Fibroblast of mammary gland (primary cell): ENCODE measurements around the gene EFNA5.
A peak's percentile ranks its signal among the peaks of the same experiment; 100 is the strongest.

Experiments
- DNase-seq: peaks from one replicate; pipeline ENCODE4 v3.0.0-alpha.2; 2010; ENCODE audit warnings: low read depth
- H3K4me3 ChIP-seq: 2 replicates; pipeline ENCODE4 v1.5.1; 2011; ENCODE audit warnings: low read depth, mild to moderate bottlenecking, low read length, moderate library complexity; ENCODE audit not compliant: control insufficient read depth
- TF ChIP-seq, protein P1 (sequence below): conservative IDR thresholded peaks from 2 replicates; pipeline ENCODE4 v1.5.1; 2011; ENCODE audit warnings: low read depth, low read length, inconsistent platforms; ENCODE audit not compliant: control insufficient read depth, insufficient read depth

EFNA5 gene

DNA sequence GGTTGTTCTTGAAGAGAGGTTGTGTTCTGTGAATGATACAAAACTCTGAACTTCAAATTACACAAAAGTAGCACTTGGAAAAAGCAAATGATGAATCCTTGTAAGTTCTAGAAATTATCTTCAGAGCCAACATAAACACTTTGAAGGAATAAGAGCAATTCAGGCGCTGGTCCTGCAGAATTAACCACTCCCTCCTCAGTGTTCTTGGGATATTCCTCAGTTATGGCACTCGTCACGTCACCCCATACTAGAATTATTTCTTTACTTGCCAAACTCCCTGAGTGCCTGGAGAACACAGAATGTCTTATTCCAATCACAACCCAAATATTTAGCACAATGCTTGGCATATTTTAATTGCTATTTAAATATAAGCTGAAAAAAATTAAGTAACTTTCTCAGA lies 126.3 kb downstream of the EFNA5 start:
- TF ChIP-seq, protein P1, sequence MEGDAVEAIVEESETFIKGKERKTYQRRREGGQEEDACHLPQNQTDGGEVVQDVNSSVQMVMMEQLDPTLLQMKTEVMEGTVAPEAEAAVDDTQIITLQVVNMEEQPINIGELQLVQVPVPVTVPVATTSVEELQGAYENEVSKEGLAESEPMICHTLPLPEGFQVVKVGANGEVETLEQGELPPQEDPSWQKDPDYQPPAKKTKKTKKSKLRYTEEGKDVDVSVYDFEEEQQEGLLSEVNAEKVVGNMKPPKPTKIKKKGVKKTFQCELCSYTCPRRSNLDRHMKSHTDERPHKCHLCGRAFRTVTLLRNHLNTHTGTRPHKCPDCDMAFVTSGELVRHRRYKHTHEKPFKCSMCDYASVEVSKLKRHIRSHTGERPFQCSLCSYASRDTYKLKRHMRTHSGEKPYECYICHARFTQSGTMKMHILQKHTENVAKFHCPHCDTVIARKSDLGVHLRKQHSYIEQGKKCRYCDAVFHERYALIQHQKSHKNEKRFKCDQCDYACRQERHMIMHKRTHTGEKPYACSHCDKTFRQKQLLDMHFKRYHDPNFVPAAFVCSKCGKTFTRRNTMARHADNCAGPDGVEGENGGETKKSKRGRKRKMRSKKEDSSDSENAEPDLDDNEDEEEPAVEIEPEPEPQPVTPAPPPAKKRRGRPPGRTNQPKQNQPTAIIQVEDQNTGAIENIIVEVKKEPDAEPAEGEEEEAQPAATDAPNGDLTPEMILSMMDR = no peak
- no peak overlapping the region for H3K4me3 ChIP-seq
- no peak for DNase-seq

DNA sequence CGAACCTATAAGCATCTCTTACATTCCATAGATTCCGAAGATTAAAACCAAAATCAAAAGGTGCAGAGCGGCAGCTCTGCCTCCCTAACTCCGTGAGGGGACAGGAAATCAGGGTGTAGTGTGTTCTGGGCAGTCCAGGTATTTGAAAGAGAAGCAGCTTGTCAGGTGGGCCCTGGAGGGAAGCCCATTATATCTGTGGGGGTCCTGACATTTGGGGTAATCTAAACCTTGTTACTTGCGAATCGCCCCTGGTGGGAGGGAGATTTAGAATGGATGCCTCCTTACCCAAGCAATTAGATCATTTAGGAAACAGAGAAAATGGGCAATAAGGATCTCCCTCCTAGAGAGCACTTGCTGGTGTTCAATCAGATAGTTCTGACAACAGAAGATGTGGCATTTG lies 126.9 kb downstream of the EFNA5 start:
- DNase-seq = no peak
- TF ChIP-seq, protein P1 = no peak
- H3K4me3 ChIP-seq = no peak overlapping the region

DNA sequence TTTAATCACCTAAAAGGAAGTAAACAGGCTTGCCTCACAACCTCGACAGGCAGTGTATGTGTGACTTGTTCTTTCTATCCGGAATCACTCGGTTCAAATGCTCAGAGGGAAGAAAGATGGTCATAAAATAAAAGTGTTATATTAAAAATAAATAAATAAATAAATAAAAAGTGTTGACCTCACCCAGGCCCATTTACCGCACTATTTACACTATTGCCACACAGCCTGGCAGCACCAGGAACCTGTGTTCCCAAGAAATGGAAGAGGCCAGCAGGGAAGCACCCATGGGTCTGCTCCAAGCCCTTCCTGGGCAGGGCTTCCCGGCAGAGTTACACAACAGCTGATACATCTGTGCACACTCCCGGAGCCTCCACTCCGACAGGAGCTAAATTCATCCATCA lies 127.9 kb downstream of the EFNA5 start:
- peak; percentile 85 for DNase-seq
- TF ChIP-seq, protein P1 = no peak
- H3K4me3 ChIP-seq = no peak overlapping the region

DNA sequence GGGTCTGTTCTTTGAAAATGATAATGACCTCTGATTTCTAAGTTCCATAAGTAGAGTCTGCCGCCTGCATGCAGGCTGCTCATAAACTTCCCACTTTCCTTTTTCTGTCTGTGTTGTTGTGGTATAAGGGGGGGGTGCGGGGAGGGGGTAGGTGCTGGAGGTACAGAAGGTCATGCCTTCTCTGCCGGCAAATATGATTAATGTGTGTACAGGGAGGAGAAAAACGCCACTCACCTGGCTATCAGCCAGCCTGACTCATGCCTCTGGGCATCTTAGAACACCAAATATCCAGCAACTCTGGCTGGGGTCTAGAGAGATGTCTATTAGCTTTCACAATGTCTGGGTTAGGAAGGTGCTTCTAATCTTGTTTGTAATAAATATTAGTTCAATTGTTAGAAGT lies 128.3 kb downstream of the EFNA5 start:
- no peak overlapping the region for H3K4me3 ChIP-seq
- TF ChIP-seq, protein P1 = no peak
- DNase-seq = peak; percentile 97

DNA sequence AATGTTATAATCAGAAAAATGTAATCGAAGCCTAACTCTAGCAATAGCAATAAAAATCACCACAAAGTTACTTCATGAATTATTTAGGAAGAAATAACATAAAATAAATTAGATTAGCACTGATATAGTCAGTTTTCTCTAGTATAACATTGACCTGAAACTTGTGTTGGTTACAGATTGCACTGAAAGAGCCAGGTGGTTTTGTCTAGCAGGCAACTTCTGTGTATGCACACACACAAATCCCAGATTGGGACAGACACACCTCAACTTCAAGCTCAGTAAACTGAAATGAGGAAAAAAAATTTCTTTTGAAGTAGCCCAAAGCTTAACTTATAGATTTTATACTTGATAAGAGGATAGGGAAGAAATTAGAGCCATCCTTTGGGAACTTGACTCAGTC lies 129.3 kb downstream of the EFNA5 start:
- TF ChIP-seq, protein P1 = no peak
- H3K4me3 ChIP-seq = no peak overlapping the region
- no peak for DNase-seq

DNA sequence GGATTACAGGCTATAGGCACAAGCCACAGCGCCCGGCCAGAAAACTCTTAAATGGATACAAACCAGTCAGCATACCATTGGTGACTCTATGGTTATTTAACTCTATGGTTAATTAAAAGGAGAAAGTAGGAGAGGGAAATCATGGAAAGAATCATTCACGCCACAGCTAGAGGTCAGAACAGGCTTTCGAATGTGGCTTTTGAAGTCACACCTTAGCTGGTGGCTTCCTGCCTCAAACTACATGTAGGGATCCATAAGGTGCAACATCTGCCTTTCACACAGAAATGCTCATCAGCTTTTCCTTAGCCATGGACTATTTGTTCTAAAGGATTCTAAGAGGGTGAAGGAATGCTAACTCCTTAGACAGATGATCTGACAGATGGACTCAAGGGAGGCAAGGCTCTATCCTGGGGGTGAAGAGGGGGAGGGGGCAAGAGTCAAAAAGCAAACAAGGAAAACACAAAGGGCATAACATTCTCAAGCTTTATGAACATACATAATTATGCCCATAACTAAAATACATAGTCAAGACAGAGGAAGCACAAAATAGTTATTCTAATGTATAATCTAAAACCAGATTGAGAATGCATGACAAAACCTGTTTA lies 130.9 kb downstream of the EFNA5 start:
- no peak for DNase-seq
- no peak overlapping the region for H3K4me3 ChIP-seq
- TF ChIP-seq, protein P1 = no peak
